ENCODE results near the gene FAM234B.

GRCh38 chr12:13066014-13066413 lies 21.8 kb downstream of the FAM234B start:
- TF ChIP-seq POLR2A (IDR thresholded peaks at IDR 0.05) (no peak), CTCF (IDR thresholded peaks at IDR 0.05 in 4 of 5, conservative IDR thresholded peaks at IDR 0.05 in 1 of 5) (no peak)
